Gastrocnemius medialis (tissue), 4 donors: ENCODE results near the gene PHF20.

ENCODE experiments used
- CTCF ChIP-seq, 5 experiments: fragments of 450-650 bp in 3 of 5; fragments of 200-600 bp in 2 of 5; sonication (generic) in 2 of 5; IDR thresholded peaks in 4 of 5; conservative IDR thresholded peaks in 1 of 5; 1 replicate in 4 of 5; 2 replicates in 1 of 5; pipeline ENCODE4 v1.5.1; 2016 to 2019; ENCODE audit warnings: antibody characterized with exemption in 5 of 5, mild to moderate bottlenecking in 3 of 5, moderate library complexity in 3 of 5
- POLR2A ChIP-seq, 2 donors: fragments of 450-650 bp; IDR thresholded peaks; one replicate each; pipeline ENCODE4 v1.6.1; 2017; ENCODE audit warnings: antibody characterized with exemption in 2 of 2, mild to moderate bottlenecking in 2 of 2, moderate library complexity in 2 of 2

- no peak for TF ChIP-seq POLR2A (IDR thresholded peaks at IDR 0.05)
- no peak for TF ChIP-seq CTCF (IDR thresholded peaks at IDR 0.05 in 4 of 5, conservative IDR thresholded peaks at IDR 0.05 in 1 of 5)
Measured at GRCh38 chr20:35729283-35729807, 42.5 kb upstream of the PHF20 start.
